ENCODE measurements around the gene S100A10.
A peak's percentile ranks its signal among the peaks of the same experiment; 100 is the strongest.

Gene S100A10

GRCh38 chr1:151939779-151940178 is 53.9 kb downstream of the S100A10 start:
- intact Hi-C loops (cut with micrococcal nuclease) = no loop called here
- Mint-ChIP-seq H3K4me1 (ENCODE audit: low read depth) (peaks cover 47% of the 10 kb centered on the region), H3K36me3 (ENCODE audit: low read depth) (no peaks in the 10 kb centered on the region), H3K9me3 (no peaks in the 10 kb centered on the region), H3K27ac (no peak overlapping the region), H3K27me3 (no peaks in the 10 kb centered on the region), H3K4me3 (no peak overlapping the region)

- Mint-ChIP-seq H3K4me1 (ENCODE audit: low read depth) (peaks cover 43% of the 10 kb centered on the region), H3K27me3 (no peaks in the 10 kb centered on the region), H3K27ac (no peak overlapping the region), H3K4me3 (no peak overlapping the region), H3K36me3 (ENCODE audit: low read depth) (no peaks in the 10 kb centered on the region), H3K9me3 (no peaks in the 10 kb centered on the region)
- intact Hi-C loops (cut with micrococcal nuclease) = no loop called here
Observed at GRCh38 chr1:151939141-151939540, 54.5 kb downstream of the S100A10 start.

- Mint-ChIP-seq H3K27me3 (no peaks in the 10 kb centered on the region), H3K27ac (peak overlapping the region; percentile 2), H3K9me3 (no peaks in the 10 kb centered on the region), H3K36me3 (ENCODE audit: low read depth) (no peaks in the 10 kb centered on the region), H3K4me3 (no peak overlapping the region), H3K4me1 (ENCODE audit: low read depth) (peaks cover 36% of the 10 kb centered on the region)
- intact Hi-C loops (cut with micrococcal nuclease) = no loop called here
Observed at GRCh38 chr1:151936653-151937052, 57.0 kb downstream of the S100A10 start.

- H3K9me3 Mint-ChIP-seq = no peaks in the 10 kb centered on the region
- H3K27ac Mint-ChIP-seq = no peak overlapping the region
- H3K4me1 Mint-ChIP-seq (ENCODE audit: low read depth) = peaks cover 30% of the 10 kb centered on the region
- H3K27me3 Mint-ChIP-seq = no peaks in the 10 kb centered on the region
- no peak overlapping the region for H3K4me3 Mint-ChIP-seq
- no peaks in the 10 kb centered on the region for H3K36me3 Mint-ChIP-seq (ENCODE audit: low read depth)
- intact Hi-C loops (cut with micrococcal nuclease) = no loop called here
Observed at GRCh38 chr1:151935894-151936602, 57.6 kb downstream of the S100A10 start.

DNA sequence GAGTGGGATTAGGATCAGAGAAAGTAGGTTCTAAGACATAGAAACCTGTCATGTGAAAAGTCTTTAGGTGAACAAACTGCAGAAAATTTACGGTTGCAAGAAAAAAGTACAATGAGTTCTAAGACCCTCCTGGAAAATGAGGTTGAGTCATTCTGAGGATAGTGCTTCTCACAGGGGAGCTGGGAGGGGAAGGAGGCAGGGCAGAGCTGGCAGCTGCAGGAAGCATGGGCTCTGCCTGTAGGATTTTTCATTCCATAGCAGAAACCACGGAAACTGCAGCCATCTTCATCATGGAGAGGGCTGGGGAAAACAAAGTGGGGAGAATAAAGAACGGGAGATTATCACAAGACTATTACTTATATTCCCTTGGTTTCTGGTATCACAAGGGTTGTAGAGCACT is 58.5 kb downstream of the S100A10 start:
- Mint-ChIP-seq H3K4me1 (ENCODE audit: low read depth) (peaks cover 27% of the 10 kb centered on the region), H3K27ac (peak overlapping the region; percentile 26), H3K4me3 (no peak overlapping the region), H3K36me3 (ENCODE audit: low read depth) (no peaks in the 10 kb centered on the region), H3K27me3 (no peaks in the 10 kb centered on the region), H3K9me3 (no peaks in the 10 kb centered on the region)
- intact Hi-C loops (cut with micrococcal nuclease) = no loop called here

GRCh38 chr1:151934048-151934493 is 59.6 kb downstream of the S100A10 start:
- H3K4me1 Mint-ChIP-seq (ENCODE audit: low read depth) = peaks cover 29% of the 10 kb centered on the region
- H3K4me3 Mint-ChIP-seq = no peak overlapping the region

More at GRCh38 chr1:151934048-151934493, 59.6 kb downstream of the S100A10 start:
- H3K36me3 Mint-ChIP-seq (ENCODE audit: low read depth) = no peaks in the 10 kb centered on the region
- no peaks in the 10 kb centered on the region for H3K9me3 Mint-ChIP-seq
- H3K27me3 Mint-ChIP-seq = no peaks in the 10 kb centered on the region
- no peak overlapping the region for H3K27ac Mint-ChIP-seq
- intact Hi-C loops (cut with micrococcal nuclease) = loop anchor here (1.0 to 5.0 kb wide), 3 partner anchors 33 to 61 kb away; no protein-coding TSS in a partner anchor

Data from dendritic cell treated with granulocyte-macrophage colony-stimulating factor and Interleukin-4, amounts not matched to agents 40 ng/mL and 50 ng/mL, for 4 days (primary cell).